ENCODE results near the gene FITM1.
A peak's percentile ranks its signal among the peaks of the same experiment; 100 is the strongest.
"Not testable (repeated sequence)": the region's sequence is repeated elsewhere in the genome, so short reads cannot be mapped to it uniquely, and the experiment has no call there.

The FITM1 gene

DNA sequence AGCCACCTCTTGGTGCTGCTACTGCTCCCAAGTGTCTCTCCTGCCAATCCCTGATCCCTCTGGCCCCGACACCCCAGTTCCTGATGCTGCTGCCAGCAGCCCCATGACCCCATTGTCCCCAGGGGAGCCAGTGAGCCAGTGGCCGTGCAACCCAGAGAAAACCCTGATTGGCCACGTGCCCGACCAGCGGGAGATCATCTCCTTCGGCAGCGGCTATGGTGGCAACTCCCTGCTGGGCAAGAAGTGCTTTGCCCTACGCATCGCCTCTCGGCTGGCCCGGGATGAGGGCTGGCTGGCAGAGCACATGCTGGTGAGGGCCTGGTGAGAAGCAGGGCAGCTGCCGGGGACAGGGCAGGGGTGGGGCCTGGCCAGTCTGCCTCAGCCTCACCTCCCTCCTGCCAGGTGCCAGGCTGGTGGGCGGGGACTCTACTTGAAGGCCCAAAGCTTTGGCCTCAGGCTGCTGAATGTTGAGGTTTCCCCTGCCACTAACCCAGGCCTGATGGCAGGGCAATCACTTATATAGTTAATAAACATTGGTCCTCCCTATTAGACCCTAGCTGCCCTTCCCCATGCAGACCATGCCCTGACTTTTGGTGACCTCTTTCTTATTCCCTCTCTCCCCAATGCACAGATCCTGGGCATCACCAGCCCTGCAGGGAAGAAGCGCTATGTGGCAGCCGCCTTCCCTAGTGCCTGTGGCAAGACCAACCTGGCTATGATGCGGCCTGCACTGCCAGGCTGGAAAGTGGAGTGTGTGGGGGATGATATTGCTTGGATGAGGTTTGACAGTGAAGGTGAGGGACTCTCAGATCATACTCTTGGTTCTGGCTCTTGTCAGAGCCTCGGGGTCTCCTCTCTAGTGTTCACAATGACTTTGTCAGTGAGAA is 31.3 kb upstream of the FITM1 start:
- DNase-seq: no peak

DNA sequence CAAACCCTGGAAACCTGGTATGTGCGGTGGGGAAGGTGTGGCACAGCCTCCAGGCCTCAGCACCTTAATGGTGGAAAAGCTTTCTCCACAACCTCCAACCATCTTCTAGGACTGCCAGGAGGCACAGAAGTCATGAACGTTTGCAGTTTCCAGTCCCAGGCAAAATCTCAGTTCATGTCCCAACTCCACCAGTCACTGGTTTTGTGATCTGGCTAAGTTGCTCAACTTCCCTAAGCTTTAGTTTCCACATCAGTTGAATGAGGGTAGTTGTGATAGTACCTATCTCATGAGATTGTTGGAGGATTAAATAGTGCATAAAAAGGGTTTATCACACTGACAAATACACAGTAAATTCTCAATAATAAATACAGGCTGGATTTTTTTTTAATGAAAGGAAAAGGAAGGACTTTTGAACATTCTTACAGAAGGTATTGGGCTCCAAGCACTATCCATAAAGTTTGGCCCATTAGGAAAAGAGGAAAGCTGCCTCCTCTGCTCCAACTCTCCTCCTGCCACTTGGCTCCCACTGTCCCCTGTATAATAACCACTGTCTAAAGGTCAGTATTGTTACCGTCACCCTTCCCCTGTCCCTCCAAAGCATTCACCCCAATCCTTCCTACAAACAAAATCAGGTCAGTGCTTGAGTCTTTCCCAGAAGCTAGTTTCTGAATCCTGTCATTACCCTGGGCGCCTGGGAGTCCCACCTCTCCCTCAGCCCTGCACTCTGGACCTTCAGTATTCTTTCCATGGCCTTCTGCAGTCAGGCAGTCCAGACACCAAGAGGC is 30.1 kb upstream of the FITM1 start:
- DNase-seq: no peak

DNA sequence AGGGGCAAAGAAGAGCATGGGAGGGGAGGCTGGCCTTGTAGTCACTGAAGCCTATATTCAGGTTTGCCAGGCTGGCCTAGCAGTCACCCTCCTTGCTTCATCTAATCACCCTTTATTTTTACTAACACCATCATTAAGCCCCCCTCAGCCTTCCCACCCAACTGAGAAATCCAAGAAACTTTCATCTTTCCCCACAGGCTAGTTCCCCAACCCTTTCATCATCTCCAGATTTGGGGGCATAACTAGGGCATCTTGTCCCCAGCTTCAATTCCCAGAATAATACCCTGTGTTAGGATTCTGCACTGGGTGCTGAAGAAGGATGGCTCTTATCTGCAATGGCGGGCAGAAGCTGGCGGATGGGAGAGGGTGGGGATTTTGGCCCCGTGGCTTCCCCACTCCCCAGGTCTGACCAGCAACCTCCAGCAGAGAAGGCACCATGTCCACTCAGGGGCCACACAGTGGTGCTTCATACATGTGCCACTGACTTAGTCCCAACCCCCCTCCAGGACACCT is 29.4 kb upstream of the FITM1 start:
- DNase-seq: no peak

GRCh38 chr14:24102357-24103048 is 28.0 kb upstream of the FITM1 start:
- DNase-seq: no peak

DNA sequence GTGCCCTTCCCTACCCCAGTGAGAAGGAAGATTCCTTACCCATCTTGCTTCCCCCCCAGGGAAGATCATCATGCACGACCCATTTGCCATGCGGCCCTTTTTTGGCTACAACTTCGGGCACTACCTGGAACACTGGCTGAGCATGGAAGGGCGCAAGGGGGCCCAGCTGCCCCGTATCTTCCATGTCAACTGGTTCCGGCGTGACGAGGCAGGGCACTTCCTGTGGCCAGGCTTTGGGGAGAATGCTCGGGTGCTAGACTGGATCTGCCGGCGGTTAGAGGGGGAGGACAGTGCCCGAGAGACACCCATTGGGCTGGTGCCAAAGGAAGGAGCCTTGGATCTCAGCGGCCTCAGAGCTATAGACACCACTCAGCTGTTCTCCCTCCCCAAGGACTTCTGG is 27.0 kb upstream of the FITM1 start:
- no peak for DNase-seq

GRCh38 chr14:24105609-24106239 is 24.7 kb upstream of the FITM1 start:
- not testable (repeated sequence) for DNase-seq

- no peak for DNase-seq
These were observed 23.7 kb upstream of the FITM1 start for GRCh38 chr14:24106672-24107271.

GRCh38 chr14:24108336-24108874 is 22.1 kb upstream of the FITM1 start:
- DNase-seq: no peak

GRCh38 chr14:24110060-24110459 is 20.4 kb upstream of the FITM1 start:
- DNase-seq: no peak

DNA sequence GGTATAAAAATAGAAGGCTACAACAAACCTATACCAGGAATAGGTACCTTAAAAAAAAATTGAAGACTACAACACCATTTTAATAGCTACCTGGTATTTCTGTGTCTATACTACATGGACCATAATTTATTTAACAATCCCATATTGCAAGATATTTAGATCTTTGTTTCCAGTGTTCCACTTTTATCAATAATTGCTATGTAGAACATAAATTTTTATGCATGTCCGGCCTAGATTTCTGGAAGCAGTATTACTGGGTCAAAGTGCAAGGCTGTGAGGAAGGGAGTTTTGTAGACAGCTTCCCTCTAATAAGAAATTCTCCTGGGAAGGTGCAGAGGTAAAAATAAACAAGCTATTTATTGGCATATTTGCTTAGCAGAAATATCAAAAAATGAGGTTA is 19.9 kb upstream of the FITM1 start:
- DNase-seq: no peak

- DNase-seq: no peak
These were observed 17.1 kb upstream of the FITM1 start for GRCh38 chr14:24113379-24113800.

- peak; percentile 77 for DNase-seq
These were observed 16.5 kb upstream of the FITM1 start for GRCh38 chr14:24113801-24114531.

- peak; percentile 98 for DNase-seq
These were observed 15.7 kb upstream of the FITM1 start, which contains the start of the genes DCAF11 and NRL for GRCh38 chr14:24114532-24115421. Gene DCAF11, plus strand, starts transcription at chr14:24114777. Its CDS starts 818 bp downstream, at chr14:24115595. Gene NRL, minus strand, starts transcription at chr14:24114949. Its CDS starts 32,101 bp downstream, at chr14:24082848.

GRCh38 chr14:24115422-24116127 is 14.9 kb upstream of the FITM1 start:
- DNase-seq: no peak

DNA sequence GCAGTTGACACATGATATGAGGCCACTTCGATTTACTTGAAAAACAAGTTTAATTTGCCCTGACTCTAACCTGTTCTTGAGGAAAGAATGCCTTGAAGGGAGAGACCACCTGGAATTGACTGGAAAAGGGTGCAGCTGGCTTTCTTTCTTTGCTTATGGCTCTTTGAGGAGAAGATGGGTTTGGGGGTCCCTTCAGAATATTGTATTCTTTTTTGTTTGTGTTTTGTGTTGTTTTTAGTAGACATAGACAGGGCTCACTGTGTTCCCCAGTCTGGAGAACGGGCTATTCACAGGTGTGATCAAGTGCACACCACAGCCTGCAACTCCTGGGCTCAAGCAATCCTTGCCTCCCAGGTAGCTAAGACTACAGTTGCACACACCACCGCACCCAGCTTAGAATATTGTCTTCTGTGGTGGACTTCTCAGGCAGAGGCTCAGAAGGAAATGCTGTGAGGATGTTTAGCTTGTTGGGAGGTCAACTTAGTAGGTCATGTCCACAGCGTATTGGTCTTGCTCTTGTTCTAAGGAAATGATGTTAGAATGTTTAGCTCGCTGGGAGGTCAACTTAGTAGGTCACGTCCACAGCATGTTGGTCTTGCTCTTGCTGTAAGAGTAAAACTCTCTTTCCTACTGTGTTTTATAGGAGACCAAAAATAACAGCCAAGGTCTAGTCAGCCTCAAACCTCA is 14.2 kb upstream of the FITM1 start:
- no peak for DNase-seq

- DNase-seq: no peak
These were observed 13.3 kb upstream of the FITM1 start for GRCh38 chr14:24117179-24117578.

GRCh38 chr14:24119691-24120090 is 10.8 kb upstream of the FITM1 start:
- no peak for DNase-seq

DNA sequence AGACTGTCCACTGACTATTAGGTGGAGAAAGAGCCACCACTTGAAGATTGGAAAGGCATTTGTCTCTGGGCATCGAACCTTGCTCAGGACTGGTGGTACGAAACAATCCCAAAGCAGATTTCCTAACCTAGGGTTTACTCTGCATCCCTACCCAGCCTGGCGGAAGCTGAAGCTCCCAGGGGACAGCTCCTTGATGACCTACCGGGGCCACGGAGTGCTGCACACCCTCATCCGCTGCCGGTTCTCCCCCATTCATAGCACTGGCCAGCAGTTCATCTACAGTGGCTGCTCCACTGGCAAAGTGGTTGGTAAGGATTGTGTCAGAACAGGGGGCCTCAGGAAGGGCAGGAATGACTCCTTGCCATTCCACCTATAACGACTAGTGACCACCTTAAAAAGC is 9.2 kb upstream of the FITM1 start:
- DNase-seq: no peak

- no peak for DNase-seq
These were observed 8.0 kb upstream of the FITM1 start for GRCh38 chr14:24122416-24122815.
